Endodermal cell (in vitro differentiated cells): Measurements from ENCODE around the gene TAAR2. TPM values are rescaled to one million over a fixed set of nuclear protein-coding genes. Genes with fewer than 3 reads are reported as not detected.

Experiments
- DNase-seq: peaks from one replicate; pipeline ENCODE4 v3.0.0-alpha.2; 2017
- H3K27ac ChIP-seq: 2 replicates; pipeline ENCODE4 v1.5.1; 2013; ENCODE audit warnings: mild to moderate bottlenecking, low read depth, low read length, moderate library complexity
- H3K27me3 ChIP-seq: 2 replicates; pipeline ENCODE4 v1.6.1; 2013; ENCODE audit warnings: mild to moderate bottlenecking, low read length, moderate library complexity; ENCODE audit not compliant: insufficient read depth, control insufficient read depth, poor library complexity, severe bottlenecking
- H3K36me3 ChIP-seq: 2 replicates; pipeline ENCODE4 v1.7.0; 2013; ENCODE audit warnings: mild to moderate bottlenecking, low read length, moderate library complexity; ENCODE audit not compliant: control insufficient read depth, insufficient read depth
- H3K4me1 ChIP-seq: one replicate; pipeline ENCODE4 v1.7.0; 2013; ENCODE audit warnings: low read length; ENCODE audit not compliant: control insufficient read depth, insufficient read depth
- H3K4me3 ChIP-seq: 2 replicates; pipeline ENCODE4 v1.5.1; 2013; ENCODE audit warnings: mild to moderate bottlenecking, low read length, moderate library complexity
- H3K9ac ChIP-seq: 2 replicates; pipeline ENCODE4 v1.6.1; 2013; ENCODE audit warnings: mild to moderate bottlenecking, low read length, moderate library complexity; ENCODE audit not compliant: poor library complexity, severe bottlenecking; ENCODE audit errors: extremely low read depth
- H3K9me3 ChIP-seq: 2 replicates; pipeline ENCODE4 v1.6.1; 2013; ENCODE audit warnings: mild to moderate bottlenecking, low read length, moderate library complexity; ENCODE audit not compliant: control insufficient read depth
- H3K27ac Mint-ChIP-seq: 2 replicates; pipeline ENCODE4 v1.8.0; 2020; ENCODE audit warnings: mixed read lengths
- H3K27me3 Mint-ChIP-seq: 2 replicates; pipeline ENCODE4 v1.8.0; 2021; ENCODE audit warnings: mild to moderate bottlenecking, mixed read lengths; ENCODE audit not compliant: insufficient read depth
- H3K36me3 Mint-ChIP-seq: 2 replicates; pipeline ENCODE4 v1.8.0; 2020; ENCODE audit warnings: low read depth, mixed read lengths
- H3K4me1 Mint-ChIP-seq: 2 replicates; pipeline ENCODE4 v1.8.0; 2020; ENCODE audit warnings: mixed read lengths
- H3K4me3 Mint-ChIP-seq: 2 replicates; pipeline ENCODE4 v1.8.0; 2020; ENCODE audit warnings: mild to moderate bottlenecking, moderate library complexity, mixed read lengths
- H3K9me3 Mint-ChIP-seq: 2 replicates; pipeline ENCODE4 v1.8.0; 2020; ENCODE audit warnings: mild to moderate bottlenecking, mixed read lengths
- CTCF ChIP-seq: fragments of 200-600 bp; sonication (generic); conservative IDR thresholded peaks from 2 replicates; pipeline ENCODE4 v1.5.0; 2021; ENCODE audit warnings: antibody characterized with exemption, mild to moderate bottlenecking
- WGBS, 2 experiments: methylation state at CpG; one replicate each; pipeline versions ENCODE4 v1.1.5 to v1.1.7; 2013; ENCODE audit warnings: missing lambda C conversion rate in 2 of 2, mixed read lengths in 1 of 2; ENCODE audit not compliant: insufficient coverage in 1 of 2, insufficient read length in 1 of 2; 5-methylcytosine and 5-hydroxymethylcytosine counted together
- total RNA-seq, 2 donors: library from RNA; stranded (reverse); fragmentation: NEBNext Ultra II Directional in 1 of 2; extraction: Animal tissue kit (Norgen Biotek cat#: 25700) in 1 of 2; gene quantifications; 2 replicates in 1 of 2; 3 replicates in 1 of 2; pipeline ENCODE4 v1.2.1, GENCODE V29; 2021

TAAR2 gene
- total RNA-seq, 2 donors from 2014 or later, result not detected

- Mint-ChIP-seq H3K4me1 (no peaks in the 10 kb centered on the region), H3K27me3 (no peaks in the 10 kb centered on the region), H3K4me3 (no peak overlapping the region), H3K9me3 (no peaks in the 10 kb centered on the region), H3K36me3 (no peaks in the 10 kb centered on the region), H3K27ac (no peak overlapping the region)
- Histone ChIP-seq H3K27me3 (no peaks in the 10 kb centered on the region), H3K4me3 (no peak overlapping the region), H3K36me3 (no peaks in the 10 kb centered on the region), H3K9me3 (no peaks in the 10 kb centered on the region), H3K9ac (no peak overlapping the region), H3K4me1 (no peaks in the 10 kb centered on the region), H3K27ac (no peak overlapping the region)
- DNase-seq, result no peak
- no peak for TF ChIP-seq CTCF
- 90 to 91% methylated on average over 3 of the region's 3 CpGs for WGBS, 2 experiments
Observed at GRCh38 chr6:132651062-132651461, 27.0 kb upstream of the TAAR2 start.

GRCh38 chr6:132650429-132650828 is 26.4 kb upstream of the TAAR2 start:
- H3K27ac Mint-ChIP-seq, result no peak overlapping the region
- no peaks in the 10 kb centered on the region for H3K36me3 Mint-ChIP-seq
- H3K4me1 Mint-ChIP-seq, result no peaks in the 10 kb centered on the region
- Histone ChIP-seq H3K36me3 (no peaks in the 10 kb centered on the region), H3K4me3 (no peak overlapping the region), H3K27ac (no peak overlapping the region), H3K27me3 (no peaks in the 10 kb centered on the region), H3K9ac (no peak overlapping the region), H3K4me1 (no peaks in the 10 kb centered on the region), H3K9me3 (no peaks in the 10 kb centered on the region)
- no peaks in the 10 kb centered on the region for H3K9me3 Mint-ChIP-seq
- no peak overlapping the region for H3K4me3 Mint-ChIP-seq
- no peaks in the 10 kb centered on the region for H3K27me3 Mint-ChIP-seq
- WGBS, 2 experiments, result 86 to 94% methylated on average over 1 of the region's 1 CpG
- no peak for TF ChIP-seq CTCF
- no peak for DNase-seq

- H3K4me3 ChIP-seq, result no peak overlapping the region
- Mint-ChIP-seq H3K36me3 (no peaks in the 10 kb centered on the region), H3K9me3 (no peaks in the 10 kb centered on the region), H3K4me3 (no peak overlapping the region), H3K27ac (no peak overlapping the region), H3K4me1 (no peaks in the 10 kb centered on the region), H3K27me3 (no peaks in the 10 kb centered on the region)
- no peak overlapping the region for H3K27ac ChIP-seq
- H3K9me3 ChIP-seq, result no peaks in the 10 kb centered on the region
- H3K36me3 ChIP-seq, result no peaks in the 10 kb centered on the region
- no peak for TF ChIP-seq CTCF
- H3K27me3 ChIP-seq, result no peaks in the 10 kb centered on the region
- no peak overlapping the region for H3K9ac ChIP-seq
- WGBS, 2 experiments, result 89 to 95% methylated on average over 2 of the region's 2 CpGs
- DNase-seq, result no peak
- no peaks in the 10 kb centered on the region for H3K4me1 ChIP-seq
Observed at GRCh38 chr6:132648828-132649227, 24.8 kb upstream of the TAAR2 start.
